Endodermal cell (in vitro differentiated cells): Measurements from ENCODE around the gene PDX1. TPM values are rescaled to one million over a fixed set of nuclear protein-coding genes. Genes with fewer than 3 reads are reported as not detected.

Experiments used
- DNase-seq: peaks from one replicate; pipeline ENCODE4 v3.0.0-alpha.2; 2017
- H3K27ac ChIP-seq: 2 replicates; pipeline ENCODE4 v1.5.1; 2013; ENCODE audit warnings: mild to moderate bottlenecking, low read depth, low read length, moderate library complexity
- H3K27me3 ChIP-seq: 2 replicates; pipeline ENCODE4 v1.6.1; 2013; ENCODE audit warnings: mild to moderate bottlenecking, low read length, moderate library complexity; ENCODE audit not compliant: insufficient read depth, control insufficient read depth, poor library complexity, severe bottlenecking
- H3K36me3 ChIP-seq: 2 replicates; pipeline ENCODE4 v1.7.0; 2013; ENCODE audit warnings: mild to moderate bottlenecking, low read length, moderate library complexity; ENCODE audit not compliant: control insufficient read depth, insufficient read depth
- H3K4me1 ChIP-seq: one replicate; pipeline ENCODE4 v1.7.0; 2013; ENCODE audit warnings: low read length; ENCODE audit not compliant: control insufficient read depth, insufficient read depth
- H3K4me3 ChIP-seq: 2 replicates; pipeline ENCODE4 v1.5.1; 2013; ENCODE audit warnings: mild to moderate bottlenecking, low read length, moderate library complexity
- H3K9ac ChIP-seq: 2 replicates; pipeline ENCODE4 v1.6.1; 2013; ENCODE audit warnings: mild to moderate bottlenecking, low read length, moderate library complexity; ENCODE audit not compliant: poor library complexity, severe bottlenecking; ENCODE audit errors: extremely low read depth
- H3K9me3 ChIP-seq: 2 replicates; pipeline ENCODE4 v1.6.1; 2013; ENCODE audit warnings: mild to moderate bottlenecking, low read length, moderate library complexity; ENCODE audit not compliant: control insufficient read depth
- H3K27ac Mint-ChIP-seq: 2 replicates; pipeline ENCODE4 v1.8.0; 2020; ENCODE audit warnings: mixed read lengths
- H3K27me3 Mint-ChIP-seq: 2 replicates; pipeline ENCODE4 v1.8.0; 2021; ENCODE audit warnings: mild to moderate bottlenecking, mixed read lengths; ENCODE audit not compliant: insufficient read depth
- H3K36me3 Mint-ChIP-seq: 2 replicates; pipeline ENCODE4 v1.8.0; 2020; ENCODE audit warnings: low read depth, mixed read lengths
- H3K4me1 Mint-ChIP-seq: 2 replicates; pipeline ENCODE4 v1.8.0; 2020; ENCODE audit warnings: mixed read lengths
- H3K4me3 Mint-ChIP-seq: 2 replicates; pipeline ENCODE4 v1.8.0; 2020; ENCODE audit warnings: mild to moderate bottlenecking, moderate library complexity, mixed read lengths
- H3K9me3 Mint-ChIP-seq: 2 replicates; pipeline ENCODE4 v1.8.0; 2020; ENCODE audit warnings: mild to moderate bottlenecking, mixed read lengths
- CTCF ChIP-seq: fragments of 200-600 bp; sonication (generic); conservative IDR thresholded peaks from 2 replicates; pipeline ENCODE4 v1.5.0; 2021; ENCODE audit warnings: antibody characterized with exemption, mild to moderate bottlenecking
- WGBS, 2 experiments: methylation state at CpG; one replicate each; pipeline versions ENCODE4 v1.1.5 to v1.1.7; 2013; ENCODE audit warnings: missing lambda C conversion rate in 2 of 2, mixed read lengths in 1 of 2; ENCODE audit not compliant: insufficient coverage in 1 of 2, insufficient read length in 1 of 2; 5-methylcytosine and 5-hydroxymethylcytosine counted together
- total RNA-seq, 2 donors: library from RNA; stranded (reverse); fragmentation: NEBNext Ultra II Directional in 1 of 2; extraction: Animal tissue kit (Norgen Biotek cat#: 25700) in 1 of 2; gene quantifications; 2 replicates in 1 of 2; 3 replicates in 1 of 2; pipeline ENCODE4 v1.2.1, GENCODE V29; 2021

Gene PDX1
- total RNA-seq, 2 donors from 2014 or later = not detected

- no peaks in the 10 kb centered on the region for H3K9me3 ChIP-seq
- 64 to 67% methylated on average over 1 to 2 of the region's 2 CpGs for WGBS, 2 experiments
- no peaks in the 10 kb centered on the region for H3K36me3 Mint-ChIP-seq
- no peak overlapping the region for H3K4me3 Mint-ChIP-seq
- peaks cover 100% of the 10 kb centered on the region for H3K27me3 ChIP-seq
- no peak overlapping the region for H3K27ac Mint-ChIP-seq
- H3K9ac ChIP-seq = no peak overlapping the region
- no peak overlapping the region for H3K27ac ChIP-seq
- peaks cover 100% of the 10 kb centered on the region for H3K27me3 Mint-ChIP-seq
- no peaks in the 10 kb centered on the region for H3K4me1 ChIP-seq
- H3K4me3 ChIP-seq = no peak overlapping the region
- peaks cover 15% of the 10 kb centered on the region for H3K4me1 Mint-ChIP-seq
- DNase-seq = no peak
- H3K9me3 Mint-ChIP-seq = no peaks in the 10 kb centered on the region
- no peaks in the 10 kb centered on the region for H3K36me3 ChIP-seq
- no peak for TF ChIP-seq CTCF
These were observed 52.6 kb downstream of the PDX1 start for GRCh38 chr13:27972478-27972820.

GRCh38 chr13:27973291-27973690 is 53.5 kb downstream of the PDX1 start:
- no peak overlapping the region for H3K27ac Mint-ChIP-seq
- peaks cover 100% of the 10 kb centered on the region for H3K27me3 Mint-ChIP-seq
- no peak for TF ChIP-seq CTCF
- Histone ChIP-seq H3K36me3 (no peaks in the 10 kb centered on the region), H3K4me1 (no peaks in the 10 kb centered on the region), H3K4me3 (no peak overlapping the region), H3K27ac (no peak overlapping the region), H3K27me3 (peaks cover 100% of the 10 kb centered on the region), H3K9ac (no peak overlapping the region), H3K9me3 (no peaks in the 10 kb centered on the region)
- DNase-seq = no peak
- no peaks in the 10 kb centered on the region for H3K36me3 Mint-ChIP-seq
- WGBS, 2 experiments = 49 to 80% methylated on average over 1 to 5 of the region's 5 CpGs
- H3K4me1 Mint-ChIP-seq = peaks cover 13% of the 10 kb centered on the region
- no peak overlapping the region for H3K4me3 Mint-ChIP-seq
- H3K9me3 Mint-ChIP-seq = no peaks in the 10 kb centered on the region

GRCh38 chr13:27973961-27974662 is 54.3 kb downstream of the PDX1 start:
- Histone ChIP-seq H3K4me1 (peaks cover 4% of the 10 kb centered on the region), H3K9ac (no peak overlapping the region), H3K36me3 (no peaks in the 10 kb centered on the region), H3K27me3 (peaks cover 100% of the 10 kb centered on the region), H3K9me3 (no peaks in the 10 kb centered on the region), H3K4me3 (no peak overlapping the region), H3K27ac (no peak overlapping the region)
- H3K4me3 Mint-ChIP-seq = no peak overlapping the region
- H3K9me3 Mint-ChIP-seq = no peaks in the 10 kb centered on the region
- peaks cover 100% of the 10 kb centered on the region for H3K27me3 Mint-ChIP-seq
- no peak for TF ChIP-seq CTCF
- H3K4me1 Mint-ChIP-seq = peaks cover 19% of the 10 kb centered on the region
- 16 to 35% methylated on average over 5 to 7 of the region's 7 CpGs for WGBS, 2 experiments
- H3K27ac Mint-ChIP-seq = no peak overlapping the region
- DNase-seq = no peak
- no peaks in the 10 kb centered on the region for H3K36me3 Mint-ChIP-seq

Other genes with a start within 250 kb of the PDX1 start
- not detected for gene GSX1, start 127.5 kb upstream of the PDX1 start, total RNA-seq
- not detected for gene CDX2, start 49.3 kb downstream of the PDX1 start, total RNA-seq
- gene URAD, start 68.7 kb downstream of the PDX1 start, total RNA-seq = not detected
- gene FLT3, start 180.6 kb downstream of the PDX1 start, total RNA-seq = under 1 TPM; 0.09 to 0.13 TPM
- 10 to 100 TPM; 73.5 to 73.8 TPM for gene PAN3, start 218.5 kb downstream of the PDX1 start, total RNA-seq